ENCODE data around the gene MAP3K2.
"Not testable (repeated sequence)": the region's sequence is repeated elsewhere in the genome, so short reads cannot be mapped to it uniquely, and the experiment has no call there.

The MAP3K2 gene

DNA sequence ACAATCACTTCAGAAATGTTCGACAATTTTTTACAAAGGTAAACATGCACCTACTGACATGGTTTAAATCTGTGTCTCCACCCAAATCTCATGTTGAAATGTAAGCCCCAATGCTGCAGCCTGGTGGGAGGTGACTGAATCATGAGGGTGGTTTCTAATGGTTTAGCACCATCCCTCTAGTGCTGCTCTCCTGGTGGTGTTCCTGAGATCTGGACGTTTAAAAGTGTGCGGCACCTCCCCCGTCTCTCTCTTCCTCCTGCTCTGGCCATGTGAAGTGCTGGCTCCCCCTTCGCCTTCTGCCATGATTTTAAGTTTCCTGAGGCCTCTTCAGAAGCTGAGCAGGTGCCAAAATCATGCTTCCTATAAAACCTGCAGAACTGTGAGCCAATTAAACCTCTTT, 28.3 kb downstream of the MAP3K2 start:
- ATAC-seq (no peak), DNase-seq (ENCODE audit: low spot score in 2 of 2) (no peak)
- Mint-ChIP-seq H3K27ac (no peak overlapping the region), H3K4me1 (peaks cover 62% of the 10 kb centered on the region), H3K36me3 (peaks cover 6% of the 10 kb centered on the region), H3K4me3 (no peak overlapping the region), H3K9me3 (no peaks in the 10 kb centered on the region)

DNA sequence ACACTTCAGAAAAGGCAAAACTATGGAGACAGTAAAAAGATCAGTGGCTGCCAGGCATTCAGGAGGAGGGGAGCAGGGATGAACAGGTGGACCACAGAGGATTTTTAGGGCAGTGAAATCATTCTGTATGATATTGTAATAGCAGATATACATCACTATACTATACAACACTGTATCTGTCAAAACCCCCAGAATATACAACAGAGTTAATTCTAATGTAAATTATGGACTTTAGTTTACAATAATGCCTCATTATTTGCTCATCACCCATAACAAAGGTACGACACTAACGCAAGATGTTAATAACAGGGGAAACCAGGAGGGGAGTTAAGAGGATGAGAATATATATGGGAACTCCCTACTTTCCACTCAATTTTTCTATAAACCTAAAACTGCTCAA, 28.8 kb downstream of the MAP3K2 start:
- no peaks in the 10 kb centered on the region for H3K9me3 Mint-ChIP-seq
- H3K27ac Mint-ChIP-seq, result no peak overlapping the region
- peaks cover 6% of the 10 kb centered on the region for H3K36me3 Mint-ChIP-seq
- H3K4me1 Mint-ChIP-seq, result peaks cover 59% of the 10 kb centered on the region
- DNase-seq (ENCODE audit: low spot score in 2 of 2) (no peak), ATAC-seq (no peak)
- H3K4me3 Mint-ChIP-seq, result no peak overlapping the region

DNA sequence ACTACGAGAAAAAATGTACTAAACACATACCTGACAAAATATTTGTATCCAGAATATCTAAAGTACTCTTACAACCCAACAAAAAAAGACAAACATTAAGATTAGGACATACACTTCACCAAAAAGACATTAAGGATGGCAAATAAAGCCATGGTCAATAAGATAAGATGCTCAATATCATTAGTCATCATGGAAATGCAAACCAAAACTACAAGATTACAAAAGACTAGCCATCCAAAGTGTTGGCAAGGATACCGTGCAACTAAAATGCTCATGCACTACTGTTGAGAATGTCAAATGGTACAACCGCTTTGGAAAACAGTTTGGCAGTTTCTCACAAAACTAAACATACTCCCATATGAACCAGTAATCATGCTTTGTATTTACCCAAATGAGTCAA, 29.7 kb downstream of the MAP3K2 start:
- peaks cover 56% of the 10 kb centered on the region for H3K4me1 Mint-ChIP-seq
- no peak for DNase-seq (ENCODE audit: low spot score in 2 of 2)
- peaks cover 6% of the 10 kb centered on the region for H3K36me3 Mint-ChIP-seq
- no peak for ATAC-seq
- no peaks in the 10 kb centered on the region for H3K9me3 Mint-ChIP-seq
- H3K27ac Mint-ChIP-seq, result no peak overlapping the region
- no peak overlapping the region for H3K4me3 Mint-ChIP-seq

DNA sequence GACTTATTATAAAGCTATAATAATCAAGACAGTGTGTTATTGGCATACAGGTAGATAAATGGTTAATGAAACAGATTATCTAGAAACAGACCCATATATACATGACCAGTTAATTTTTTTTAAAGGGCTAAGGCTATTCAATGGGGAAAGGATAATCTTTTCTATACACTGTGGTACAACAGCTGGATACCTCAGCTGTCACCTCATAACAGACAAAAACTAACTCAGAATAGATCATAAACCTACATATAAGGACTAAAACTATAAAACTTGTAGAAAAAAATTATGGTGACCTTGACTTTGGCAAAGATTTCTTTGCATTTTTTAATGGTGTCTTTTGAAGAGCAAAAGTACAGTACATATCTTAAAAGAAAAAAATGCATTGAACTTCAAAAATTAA, 30.2 kb downstream of the MAP3K2 start:
- Mint-ChIP-seq H3K4me1 (peaks cover 56% of the 10 kb centered on the region), H3K4me3 (no peak overlapping the region), H3K36me3 (peaks cover 6% of the 10 kb centered on the region), H3K27ac (no peak overlapping the region), H3K9me3 (no peaks in the 10 kb centered on the region)
- DNase-seq (ENCODE audit: low spot score in 2 of 2) (no peak), ATAC-seq (no peak)

DNA sequence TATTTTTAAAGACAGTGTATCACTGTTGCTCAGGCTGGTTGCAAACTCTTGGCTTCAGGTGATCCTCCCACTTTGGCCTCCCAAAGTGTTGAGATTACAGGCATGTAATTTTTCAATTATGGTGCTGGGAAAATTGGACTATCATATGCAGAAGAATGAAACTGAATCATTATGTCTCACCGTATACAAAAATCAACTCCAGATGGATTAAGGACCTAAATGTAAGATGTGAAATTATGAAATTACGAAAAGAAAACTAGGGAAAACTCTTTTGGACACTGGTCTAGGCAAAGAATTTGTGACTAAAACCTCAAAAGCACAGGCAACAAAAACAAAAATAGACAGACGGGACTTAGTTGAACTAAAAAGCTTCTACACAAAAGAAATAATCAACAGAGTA, 31.2 kb downstream of the MAP3K2 start:
- Mint-ChIP-seq H3K4me1 (peaks cover 58% of the 10 kb centered on the region), H3K4me3 (no peak overlapping the region), H3K9me3 (no peaks in the 10 kb centered on the region), H3K36me3 (no peaks in the 10 kb centered on the region), H3K27ac (no peak overlapping the region)
- no peak for DNase-seq (ENCODE audit: low spot score in 2 of 2)
- ATAC-seq, result no peak

DNA sequence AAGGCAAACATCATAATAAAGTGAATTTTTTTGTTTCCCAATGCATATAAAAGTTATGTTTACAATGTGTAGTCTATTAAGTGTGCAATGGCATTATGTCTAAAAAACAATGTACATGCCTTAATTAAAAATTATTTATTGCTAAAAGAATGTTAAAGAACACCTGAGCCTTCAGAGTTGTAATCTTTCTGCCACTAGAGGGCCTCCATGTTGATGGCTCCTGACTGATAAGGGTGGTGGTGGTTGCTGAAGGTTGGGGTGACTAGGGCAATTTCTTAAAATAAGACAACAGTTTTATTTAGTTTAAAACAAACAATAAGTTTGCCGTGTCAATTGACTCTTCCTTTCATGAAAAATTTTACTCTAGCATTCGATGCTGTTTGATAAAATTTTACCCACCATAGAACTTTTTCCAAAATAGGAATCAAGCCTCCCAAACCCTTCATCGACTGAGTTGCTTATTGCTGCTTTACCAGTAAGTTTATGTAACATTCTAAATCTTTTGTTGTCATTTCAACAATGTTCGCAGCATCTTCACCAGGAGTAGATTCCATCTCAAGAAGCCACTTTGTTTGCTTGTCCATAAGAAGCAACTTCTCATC, 32.3 kb downstream of the MAP3K2 start:
- Mint-ChIP-seq H3K27ac (no peak overlapping the region), H3K4me1 (peaks cover 61% of the 10 kb centered on the region), H3K36me3 (no peaks in the 10 kb centered on the region), H3K4me3 (no peak overlapping the region), H3K9me3 (no peaks in the 10 kb centered on the region)
- no peak for DNase-seq (ENCODE audit: low spot score in 2 of 2)
- ATAC-seq, result peak; percentile 61

DNA sequence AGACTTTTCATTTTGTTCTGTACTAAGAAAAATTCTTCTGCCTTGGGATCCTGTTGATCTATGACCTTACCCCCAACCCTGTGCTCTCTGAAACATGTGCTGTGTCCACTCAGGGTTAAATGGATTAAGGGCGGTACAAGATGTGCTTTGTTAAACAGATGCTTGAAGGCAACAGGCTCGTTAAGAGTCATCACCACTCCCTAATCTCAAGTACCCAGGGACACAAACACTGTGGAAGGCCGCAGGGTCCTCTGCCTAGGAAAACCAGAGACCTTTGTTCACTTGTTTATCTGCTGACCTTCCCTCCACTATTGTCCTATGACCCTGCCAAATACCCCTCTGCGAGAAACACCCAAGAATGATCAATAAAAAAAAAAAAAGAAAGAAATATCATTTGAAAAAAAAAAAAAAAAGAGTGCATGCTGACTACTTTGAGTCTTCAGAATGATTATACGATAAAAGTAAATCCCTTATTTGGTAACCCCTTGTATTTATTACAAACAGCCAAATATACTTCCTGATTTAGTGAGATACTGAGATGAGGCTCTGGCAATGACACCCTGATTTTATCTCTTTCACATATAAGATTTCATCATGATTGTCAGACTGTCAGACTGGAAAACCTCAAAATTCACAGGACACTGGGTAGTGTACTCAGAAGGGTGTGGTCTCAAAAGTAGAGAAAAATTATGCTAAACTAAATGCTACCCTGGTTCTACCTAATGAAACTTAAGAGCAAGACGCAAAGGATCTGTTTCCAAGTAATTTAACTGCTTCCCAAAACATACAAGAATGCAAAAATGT, 33.7 kb downstream of the MAP3K2 start:
- H3K27ac Mint-ChIP-seq; H3K36me3 Mint-ChIP-seq; H3K9me3 Mint-ChIP-seq; ATAC-seq; H3K4me3 Mint-ChIP-seq; DNase-seq (ENCODE audit: low spot score in 2 of 2): not testable (repeated sequence)
- H3K4me1 Mint-ChIP-seq, result peaks cover 55% of the 10 kb centered on the region

DNA sequence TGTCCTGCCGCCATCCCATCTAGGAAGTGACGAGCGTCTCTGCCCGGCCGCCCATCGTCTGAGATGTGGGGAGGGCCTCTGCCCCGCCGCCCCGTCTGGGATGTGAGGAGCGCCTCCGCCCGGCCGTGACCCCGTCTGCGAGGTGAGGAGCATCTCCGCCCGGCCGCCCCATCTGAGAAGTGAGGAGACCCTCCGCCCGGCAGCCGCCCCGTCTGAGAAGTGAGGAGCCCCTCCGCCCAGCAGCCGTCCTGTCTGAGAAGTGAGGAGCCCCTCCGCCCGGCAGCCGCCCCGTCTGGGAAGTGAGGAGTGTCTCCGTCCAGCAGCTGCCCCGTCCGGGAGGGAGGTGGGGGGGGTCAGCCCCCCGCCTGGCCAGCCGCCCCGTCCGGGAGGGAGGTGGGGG, 34.6 kb downstream of the MAP3K2 start:
- H3K4me3 Mint-ChIP-seq; DNase-seq (ENCODE audit: low spot score in 2 of 2); ATAC-seq; H3K27ac Mint-ChIP-seq; H3K9me3 Mint-ChIP-seq; H3K36me3 Mint-ChIP-seq: not testable (repeated sequence)
- H3K4me1 Mint-ChIP-seq, result peaks cover 57% of the 10 kb centered on the region

DNA sequence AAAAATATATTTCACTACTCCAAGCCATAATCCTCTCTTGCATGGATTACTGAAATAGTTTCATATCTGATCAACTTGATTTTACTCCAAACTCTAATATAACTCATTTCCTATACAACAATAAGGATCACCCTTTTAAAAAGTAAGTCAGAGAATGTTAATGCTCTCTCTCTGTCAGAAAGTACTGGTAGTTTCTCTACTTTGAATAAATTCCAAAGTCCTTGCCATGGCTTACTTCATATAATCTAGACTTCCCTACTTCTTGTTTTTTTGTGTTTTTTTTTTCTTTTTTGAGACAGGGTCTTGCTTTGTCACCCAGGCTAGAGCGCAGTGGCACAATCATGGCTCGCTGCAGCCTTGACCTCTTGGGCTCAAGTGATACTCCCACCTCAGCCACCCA, 36.2 kb downstream of the MAP3K2 start:
- ATAC-seq, result no peak
- no peak overlapping the region for H3K27ac Mint-ChIP-seq
- H3K4me1 Mint-ChIP-seq, result peaks cover 57% of the 10 kb centered on the region

DNA sequence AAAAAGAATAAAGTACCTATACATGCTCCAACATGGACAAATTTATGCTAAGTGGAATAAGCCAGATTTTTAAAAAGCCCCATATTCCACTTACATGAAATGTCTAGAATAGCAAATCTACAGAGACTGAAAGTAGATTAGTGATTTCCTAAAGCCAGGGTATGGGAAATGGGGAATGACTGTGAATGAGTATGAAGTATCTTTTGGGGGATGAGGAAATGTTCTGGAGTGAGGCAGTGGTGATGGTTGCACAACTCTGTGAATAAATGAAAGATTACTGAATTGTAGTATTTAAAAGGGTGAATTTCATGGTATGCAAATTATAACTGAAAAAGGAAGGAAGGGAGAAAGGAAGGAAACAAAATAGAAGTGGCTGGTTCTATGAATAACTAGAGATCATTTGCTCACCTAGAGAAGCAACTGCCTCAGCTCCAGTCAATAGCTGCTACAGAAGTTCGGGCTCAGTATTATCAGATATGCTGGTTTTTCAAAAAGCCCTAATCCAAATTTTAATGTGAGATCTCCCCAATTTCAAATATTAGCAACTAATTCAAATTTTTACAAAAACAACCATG, 39.3 kb downstream of the MAP3K2 start:
- Mint-ChIP-seq H3K36me3 (no peaks in the 10 kb centered on the region), H3K27ac (no peak overlapping the region), H3K9me3 (no peaks in the 10 kb centered on the region), H3K4me3 (no peak overlapping the region), H3K4me1 (peaks cover 57% of the 10 kb centered on the region)
- ATAC-seq (no peak), DNase-seq (ENCODE audit: low spot score in 2 of 2) (no peak)

More for the DNA sequence above, 36.2 kb downstream of the MAP3K2 start:
- no peaks in the 10 kb centered on the region for H3K36me3 Mint-ChIP-seq
- DNase-seq (ENCODE audit: low spot score in 2 of 2), result no peak
- no peak overlapping the region for H3K4me3 Mint-ChIP-seq
- H3K9me3 Mint-ChIP-seq, result no peaks in the 10 kb centered on the region

DNA sequence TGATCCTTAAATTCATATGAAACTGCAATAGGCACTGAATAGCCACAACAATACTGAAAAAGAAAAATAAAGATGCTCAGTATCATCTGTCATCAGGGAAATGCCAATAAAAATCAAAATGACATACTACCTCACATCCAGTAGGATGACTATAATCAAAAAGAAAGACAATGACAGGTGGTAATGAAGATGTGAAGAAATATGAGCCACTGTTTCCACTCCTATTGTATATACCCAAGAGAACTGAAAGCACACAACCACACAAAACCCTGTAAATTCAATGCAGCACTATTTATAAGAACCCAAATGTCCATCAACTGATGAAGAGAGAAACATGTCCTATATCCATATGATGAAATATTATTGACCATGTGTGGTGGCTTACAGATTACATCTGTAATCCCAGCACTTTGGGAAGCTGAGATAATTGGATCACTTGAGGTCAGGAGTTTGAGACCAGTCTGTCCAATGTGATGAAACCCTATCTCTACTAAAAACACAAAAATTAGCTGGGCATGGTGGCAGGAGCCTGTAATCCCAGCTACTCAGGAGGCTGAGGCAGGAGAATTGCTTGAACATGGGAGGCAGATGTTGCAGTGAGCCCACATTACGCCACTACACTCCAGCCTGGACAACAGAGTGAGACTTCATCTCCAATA, 39.9 kb downstream of the MAP3K2 start:
- Mint-ChIP-seq H3K27ac (no peak overlapping the region), H3K36me3 (no peaks in the 10 kb centered on the region), H3K4me3 (no peak overlapping the region), H3K9me3 (no peaks in the 10 kb centered on the region), H3K4me1 (peaks cover 57% of the 10 kb centered on the region)
- peak; percentile 74 for ATAC-seq
- DNase-seq (ENCODE audit: low spot score in 2 of 2), result no peak

DNA sequence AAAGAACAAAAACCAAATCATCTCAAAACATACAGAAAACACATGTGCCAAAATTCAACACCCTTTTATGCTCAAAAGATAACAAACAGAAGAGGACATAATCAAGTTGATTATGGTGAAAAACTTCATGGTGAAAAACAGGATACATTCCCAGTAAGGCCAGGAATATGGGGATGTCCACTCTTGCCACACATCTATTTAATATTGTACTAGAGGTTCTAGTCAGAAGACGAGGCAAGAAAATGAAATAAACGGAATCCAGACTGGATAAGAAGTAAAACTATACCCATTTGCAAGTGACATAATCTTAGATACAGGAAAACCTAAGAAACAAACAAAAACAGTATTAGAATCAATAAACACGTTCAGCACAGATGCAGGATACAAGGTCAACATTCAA, 40.8 kb downstream of the MAP3K2 start:
- no peak overlapping the region for H3K4me3 Mint-ChIP-seq
- H3K27ac Mint-ChIP-seq, result no peak overlapping the region
- ATAC-seq (no peak), DNase-seq (ENCODE audit: low spot score in 2 of 2) (no peak)
- peaks cover 51% of the 10 kb centered on the region for H3K4me1 Mint-ChIP-seq
- no peaks in the 10 kb centered on the region for H3K9me3 Mint-ChIP-seq
- H3K36me3 Mint-ChIP-seq, result peaks cover 8% of the 10 kb centered on the region

DNA sequence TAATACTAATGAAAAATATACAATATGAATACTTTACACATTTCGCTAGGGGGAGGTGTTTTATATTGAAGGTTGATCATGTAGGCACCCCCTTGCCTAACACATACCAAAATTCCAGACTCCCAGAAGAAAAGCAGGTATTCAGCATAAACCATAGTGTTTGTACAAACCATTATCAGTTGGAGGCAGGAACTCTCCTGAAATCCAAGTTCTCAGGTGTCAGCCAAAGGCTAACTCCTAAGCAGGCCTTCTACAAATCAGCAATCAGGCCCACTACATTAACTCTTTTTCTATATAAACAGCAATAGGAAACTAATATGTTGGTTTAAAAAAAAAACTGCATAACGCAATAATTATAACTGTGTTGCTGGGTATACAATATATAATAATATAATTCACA, 44.5 kb downstream of the MAP3K2 start:
- DNase-seq (ENCODE audit: low spot score in 2 of 2) (no peak), ATAC-seq (no peak)
- Mint-ChIP-seq H3K4me3 (no peak overlapping the region), H3K9me3 (no peaks in the 10 kb centered on the region), H3K27ac (no peak overlapping the region), H3K36me3 (peaks cover 41% of the 10 kb centered on the region), H3K4me1 (peaks cover 35% of the 10 kb centered on the region)

DNA sequence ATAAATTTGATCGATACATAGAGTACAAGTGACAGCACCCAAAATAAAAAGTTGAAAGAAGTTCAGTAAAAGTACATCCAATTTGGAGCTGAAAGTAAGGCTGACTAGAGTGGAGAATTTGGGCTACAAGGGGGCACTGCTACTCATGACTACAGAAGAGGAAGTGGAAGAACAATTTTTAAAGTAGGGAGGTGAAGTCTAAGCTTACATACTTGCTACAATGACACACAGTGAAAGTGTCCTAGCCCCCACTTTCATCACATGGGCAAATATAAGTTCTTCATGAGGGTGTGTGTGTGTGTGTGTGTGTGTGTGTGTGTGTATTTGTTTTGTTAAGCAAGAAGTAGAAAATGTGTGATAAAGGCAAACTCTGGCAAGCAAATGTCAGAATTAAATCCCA, 45.7 kb downstream of the MAP3K2 start:
- Mint-ChIP-seq H3K36me3 (peaks cover 53% of the 10 kb centered on the region), H3K9me3 (no peaks in the 10 kb centered on the region), H3K4me3 (no peak overlapping the region), H3K27ac (no peak overlapping the region), H3K4me1 (peaks cover 23% of the 10 kb centered on the region)
- ATAC-seq, result no peak
- no peak for DNase-seq (ENCODE audit: low spot score in 2 of 2)

DNA sequence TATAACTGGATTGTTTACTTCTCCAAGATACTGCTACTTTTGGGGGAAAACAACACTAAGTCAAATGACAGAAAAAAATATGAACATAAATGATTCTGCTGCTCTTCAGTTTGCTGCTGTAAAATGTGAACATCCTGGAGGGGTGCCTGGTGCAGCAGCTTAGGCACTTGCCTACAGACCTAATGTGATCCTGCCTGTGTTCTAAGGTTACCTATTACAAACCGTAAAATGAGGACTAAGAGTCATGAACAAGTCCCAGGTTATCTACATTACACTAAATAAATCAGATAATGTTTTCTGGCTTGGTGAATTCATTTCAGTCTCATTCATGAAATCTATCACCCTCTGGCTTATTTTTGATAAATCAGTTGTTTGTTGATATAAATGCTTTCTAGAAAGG, 55.4 kb downstream of the MAP3K2 start:
- peaks cover 92% of the 10 kb centered on the region for H3K36me3 Mint-ChIP-seq
- H3K27ac Mint-ChIP-seq, result no peak overlapping the region

DNA sequence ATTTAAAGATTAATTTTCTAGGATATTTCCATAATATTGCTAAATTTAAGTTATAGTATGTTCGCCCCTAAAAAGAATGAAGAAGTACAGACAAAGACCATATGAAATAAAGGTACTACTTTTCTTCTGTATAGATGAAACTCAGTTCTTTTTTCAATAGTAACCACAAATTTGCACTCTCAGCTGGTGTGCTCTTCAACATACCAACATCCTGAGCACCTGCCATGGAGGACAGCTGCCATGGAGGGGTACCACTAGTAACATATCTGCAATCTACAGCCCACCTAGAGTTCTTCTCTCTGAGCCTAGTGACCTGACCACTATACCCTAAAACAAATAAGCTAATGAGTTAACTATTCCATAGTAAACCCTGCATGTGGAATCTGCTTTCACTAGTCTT, 57.0 kb downstream of the MAP3K2 start:
- no peak overlapping the region for H3K27ac Mint-ChIP-seq
- ATAC-seq (no peak), DNase-seq (ENCODE audit: low spot score in 2 of 2) (no peak)
- no peaks in the 10 kb centered on the region for H3K9me3 Mint-ChIP-seq
- H3K4me3 Mint-ChIP-seq, result no peak overlapping the region
- H3K36me3 Mint-ChIP-seq, result peaks cover 92% of the 10 kb centered on the region
- H3K4me1 Mint-ChIP-seq, result peaks cover 5% of the 10 kb centered on the region

More for the DNA sequence above, 55.4 kb downstream of the MAP3K2 start:
- peaks cover 5% of the 10 kb centered on the region for H3K4me1 Mint-ChIP-seq
- ATAC-seq (no peak), DNase-seq (ENCODE audit: low spot score in 2 of 2) (no peak)
- no peak overlapping the region for H3K4me3 Mint-ChIP-seq
- no peaks in the 10 kb centered on the region for H3K9me3 Mint-ChIP-seq

All from stimulated activated effector memory CD8-positive, alpha-beta T cell treated with anti-CD3 and anti-CD28 coated beads, Interleukin-12 subunit alpha, Interleukin-12 subunit beta, amount 100 ng/mL, for 72 hours (primary cell).